Panc1 (cell line): ENCODE data around the gene DSCAM. TPM values are rescaled to one million over a fixed set of nuclear protein-coding genes. Genes with fewer than 3 reads are reported as not detected.

Source experiments
- ATAC-seq: fragments of 200-7000 bp; cut with Tn5 transposase; 2 replicates; pipeline ENCODE4 v1.9.1; 2020; ENCODE audit warnings: mild to moderate bottlenecking, moderate library complexity
- BruUV-seq: library from RNA; stranded (reverse); fragments of 400-500 nt; replicated peaks from 2 replicates; lab custom pipeline; 2021; lab: Mats Ljungman, UMichigan
- CTCF ChIA-PET: fragments of 300-600 bp; sonication (Branson Sonifier 250); formaldehyde crosslinking; loops from one replicate; lab custom pipeline; 2022; ENCODE audit warnings: antibody characterized with exemption; lab: Charles Lee
- POLR2A ChIA-PET: fragments of 300-600 bp; sonication (Branson Sonifier 250); formaldehyde crosslinking; loops from one replicate; lab custom pipeline; 2022; ENCODE audit warnings: antibody characterized with exemption; lab: Charles Lee
- DNase-seq: peaks from one replicate; pipeline ENCODE4 v3.0.0-alpha.2; 2010; ENCODE audit warnings: low read depth, low spot score
- H3K27ac ChIP-seq: 2 replicates; pipeline ENCODE4 v1.5.1; 2011; ENCODE audit warnings: mild to moderate bottlenecking, low read length, inconsistent platforms
- H3K27me3 ChIP-seq: fragments of 200-500 bp; sonication (Bioruptor generic); 2 replicates; pipeline ENCODE4 v1.6.0; 2014; ENCODE audit warnings: low read length, inconsistent platforms; ENCODE audit not compliant: control insufficient read depth, insufficient read depth
- H3K36me3 ChIP-seq: fragments of 200-500 bp; sonication (Bioruptor generic); 2 replicates; pipeline ENCODE4 v1.5.1; 2014; ENCODE audit warnings: inconsistent platforms, mild to moderate bottlenecking, low read length, moderate library complexity; ENCODE audit not compliant: control insufficient read depth, insufficient read depth
- H3K4me1 ChIP-seq: 2 replicates; pipeline ENCODE4 v1.5.1; 2011; ENCODE audit warnings: inconsistent platforms, mild to moderate bottlenecking, low read length, moderate library complexity; ENCODE audit not compliant: control insufficient read depth, insufficient read depth
- H3K4me3 ChIP-seq, 2 experiments: 2 replicates each; pipeline ENCODE4 v1.5.1; 2011 to 2012; ENCODE audit warnings: low read depth in 2 of 2, low read length in 2 of 2, mild to moderate bottlenecking in 2 of 2, inconsistent platforms in 1 of 2, moderate library complexity in 1 of 2
- H3K9me3 ChIP-seq: fragments of 200-500 bp; sonication (Bioruptor generic); 2 replicates; pipeline ENCODE4 v1.5.1; 2014; ENCODE audit warnings: low read depth, mild to moderate bottlenecking, inconsistent platforms, low read length, moderate library complexity; ENCODE audit not compliant: control insufficient read depth, insufficient read depth
- POLR2AphosphoS5 ChIP-seq: IDR thresholded peaks from 2 replicates; pipeline ENCODE4 v1.6.1; 2012; ENCODE audit warnings: mild to moderate bottlenecking, low read depth, low read length, moderate library complexity
- REST ChIP-seq, 2 experiments: IDR thresholded peaks; 2 replicates each; pipeline ENCODE4 v1.6.1; 2011 to 2012; ENCODE audit warnings: low read depth in 2 of 2, control low read depth in 1 of 2, low read length in 1 of 2, mild to moderate bottlenecking in 1 of 2, moderate library complexity in 1 of 2; ENCODE audit not compliant: insufficient read depth in 1 of 2
- SIN3A ChIP-seq: IDR thresholded peaks from 2 replicates; pipeline ENCODE4 v1.6.1; 2012; ENCODE audit warnings: low read depth, mild to moderate bottlenecking, low read length, moderate library complexity, borderline replicate concordance; ENCODE audit not compliant: insufficient read depth
- TCF7L2 ChIP-seq: IDR thresholded peaks from 2 replicates; pipeline ENCODE4 v1.6.1; 2011; ENCODE audit warnings: mild to moderate bottlenecking, low read depth, low read length, inconsistent platforms
- in situ Hi-C: cut with HindIII; loops from 2 replicates; pipeline ENCODE4 v1.10.0; 2016; ENCODE audit warnings: low sequenced_read_pairs, low pct_unique_long_range_greater_than_20kb
- intact Hi-C: fragments of 100-400 bp; cut with micrococcal nuclease; formaldehyde crosslinking; loops from one replicate; pipeline ENCODE4 v1.10.0; 2022; ENCODE audit not compliant: unreplicated experiment
- total RNA-seq: library from RNA; stranded (reverse); gene quantifications from one replicate; pipeline ENCODE4 v1.2.1, GENCODE V29; 2021; ENCODE audit not compliant: unreplicated experiment
- TF ChIP-seq, protein P1 (sequence below): fragments of 450-650 bp; IDR thresholded peaks from 2 replicates; pipeline ENCODE4 v1.5.1; 2017; ENCODE audit warnings: mild to moderate bottlenecking

Gene DSCAM
- total RNA-seq, 1 experiment from 2014 or later = not detected

DNA sequence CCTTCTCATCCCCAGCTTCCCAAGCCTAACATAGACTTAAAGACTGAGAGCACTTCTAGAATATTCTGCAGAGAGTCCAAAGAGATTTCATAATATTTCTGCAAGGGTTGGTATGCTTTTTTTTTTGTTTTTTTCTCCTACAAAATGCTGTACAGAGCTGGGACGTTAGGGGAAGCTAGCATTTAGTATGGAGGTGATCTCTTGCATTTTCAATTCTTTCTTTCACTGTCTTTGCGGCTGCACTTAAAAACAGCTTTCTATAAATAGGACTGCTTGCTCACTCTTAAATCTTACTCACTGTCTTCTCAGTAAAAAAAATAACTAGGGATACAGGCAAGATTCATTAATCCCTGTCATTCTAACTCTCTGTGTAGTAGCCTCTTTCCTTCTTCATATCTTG lies 7.4 kb downstream of the DSCAM start:
- Histone ChIP-seq H3K36me3 (no peaks in the 10 kb centered on the region), H3K9me3 (no peaks in the 10 kb centered on the region), H3K27ac (no peak overlapping the region), H3K4me1 (no peaks in the 10 kb centered on the region), H3K27me3 (peaks cover 17% of the 10 kb centered on the region), H3K4me3 (no peak overlapping the region)
- intact Hi-C loops = no loop called here
- in situ Hi-C loops = no loop called here
- DNase-seq = no peak
- no peak for ATAC-seq
- TF ChIP-seq REST (IDR thresholded peaks at IDR 0.05; ENCODE audit: insufficient read depth in 1 of 2, low read depth in 2 of 2, low read length in 1 of 2) (no peak), SIN3A (no peak), POLR2AphosphoS5 (no peak), TCF7L2 (no peak)
- TF ChIP-seq, protein P1, sequence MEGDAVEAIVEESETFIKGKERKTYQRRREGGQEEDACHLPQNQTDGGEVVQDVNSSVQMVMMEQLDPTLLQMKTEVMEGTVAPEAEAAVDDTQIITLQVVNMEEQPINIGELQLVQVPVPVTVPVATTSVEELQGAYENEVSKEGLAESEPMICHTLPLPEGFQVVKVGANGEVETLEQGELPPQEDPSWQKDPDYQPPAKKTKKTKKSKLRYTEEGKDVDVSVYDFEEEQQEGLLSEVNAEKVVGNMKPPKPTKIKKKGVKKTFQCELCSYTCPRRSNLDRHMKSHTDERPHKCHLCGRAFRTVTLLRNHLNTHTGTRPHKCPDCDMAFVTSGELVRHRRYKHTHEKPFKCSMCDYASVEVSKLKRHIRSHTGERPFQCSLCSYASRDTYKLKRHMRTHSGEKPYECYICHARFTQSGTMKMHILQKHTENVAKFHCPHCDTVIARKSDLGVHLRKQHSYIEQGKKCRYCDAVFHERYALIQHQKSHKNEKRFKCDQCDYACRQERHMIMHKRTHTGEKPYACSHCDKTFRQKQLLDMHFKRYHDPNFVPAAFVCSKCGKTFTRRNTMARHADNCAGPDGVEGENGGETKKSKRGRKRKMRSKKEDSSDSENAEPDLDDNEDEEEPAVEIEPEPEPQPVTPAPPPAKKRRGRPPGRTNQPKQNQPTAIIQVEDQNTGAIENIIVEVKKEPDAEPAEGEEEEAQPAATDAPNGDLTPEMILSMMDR = no peak
- ChIA-PET POLR2A (no interaction called here), CTCF (no interaction called here)
- no TSS peak for BruUV-seq

DNA sequence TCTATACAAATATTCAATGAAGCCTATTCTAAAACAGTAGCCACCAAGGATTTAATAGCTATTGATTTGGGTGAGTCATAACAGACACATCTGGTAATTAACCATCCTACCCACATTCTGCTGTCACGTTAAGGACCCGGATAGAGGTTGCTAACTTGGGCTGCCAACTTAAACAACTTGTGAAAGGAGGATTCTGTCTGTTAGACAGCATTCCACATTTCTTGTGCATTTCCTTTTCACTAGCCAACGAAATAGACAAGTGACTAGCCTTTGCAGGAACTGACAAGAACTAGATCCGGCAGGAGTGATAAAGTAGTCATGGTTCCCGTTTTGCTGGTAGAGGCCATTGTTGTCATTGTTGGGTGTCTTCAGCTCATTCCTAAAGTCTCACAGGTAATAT lies 9.5 kb downstream of the DSCAM start:
- ChIA-PET POLR2A (no interaction called here), CTCF (no interaction called here)
- H3K9me3 ChIP-seq = no peaks in the 10 kb centered on the region
- BruUV-seq = no TSS peak
- DNase-seq = no peak
- intact Hi-C loops (no loop called here), in situ Hi-C loops (no loop called here)
- no peak overlapping the region for H3K27ac ChIP-seq
- TF ChIP-seq TCF7L2 (no peak), SIN3A (no peak), POLR2AphosphoS5 (no peak), REST (IDR thresholded peaks at IDR 0.05; ENCODE audit: insufficient read depth in 1 of 2, low read depth in 2 of 2, low read length in 1 of 2) (no peak)
- TF ChIP-seq, protein P1 = no peak
- H3K27me3 ChIP-seq = peaks cover 17% of the 10 kb centered on the region
- H3K4me1 ChIP-seq = no peaks in the 10 kb centered on the region
- no peak for ATAC-seq
- no peaks in the 10 kb centered on the region for H3K36me3 ChIP-seq
- H3K4me3 ChIP-seq = no peak overlapping the region
